Measurements from ENCODE around the gene HLA-DRB1. TPM values are rescaled to one million over a fixed set of nuclear protein-coding genes. Genes with fewer than 3 reads are reported as not detected.
"Not testable (repeated sequence)": the region's sequence is repeated elsewhere in the genome, so short reads cannot be mapped to it uniquely, and the experiment has no call there.

Gene HLA-DRB1
- total and polyA plus RNA-seq, 2 experiments from 2014 or later = 0.38 to 1.5 TPM

DNA sequence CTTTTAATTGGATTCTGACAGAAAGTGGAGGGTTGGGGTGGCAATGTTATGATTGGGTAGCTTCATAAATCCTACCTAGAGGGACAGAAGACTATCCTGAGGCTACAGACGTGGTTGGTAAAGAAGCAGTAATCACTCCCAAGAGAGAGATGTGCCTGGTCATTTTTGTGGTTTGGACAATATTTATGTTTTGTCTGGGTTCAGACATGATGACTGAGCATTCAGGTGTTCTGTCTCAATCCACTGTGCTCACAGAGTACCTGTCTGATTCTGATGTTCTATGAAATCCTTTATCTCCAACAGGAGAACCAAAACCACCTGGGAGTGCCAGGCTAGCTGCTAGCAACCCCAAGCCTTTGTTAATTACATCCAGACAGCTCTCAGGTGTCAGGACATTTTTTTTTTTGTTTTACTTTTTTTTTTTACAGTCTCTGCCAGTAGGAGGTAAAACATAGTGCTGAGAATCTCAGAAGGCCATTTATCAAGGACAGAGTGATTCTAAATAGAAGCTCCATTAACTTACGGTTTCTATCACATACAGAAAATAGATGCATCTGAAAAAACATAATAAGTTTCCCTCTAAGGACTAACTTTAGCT, 46.0 kb upstream of the HLA-DRB1 start:
- H3K4me1 ChIP-seq (ENCODE audit: insufficient read depth) = peaks cover 7% of the 10 kb centered on the region; the same call in 1 of the 2 replicates
- H3K27ac Mint-ChIP-seq = no peak overlapping the region

DNA sequence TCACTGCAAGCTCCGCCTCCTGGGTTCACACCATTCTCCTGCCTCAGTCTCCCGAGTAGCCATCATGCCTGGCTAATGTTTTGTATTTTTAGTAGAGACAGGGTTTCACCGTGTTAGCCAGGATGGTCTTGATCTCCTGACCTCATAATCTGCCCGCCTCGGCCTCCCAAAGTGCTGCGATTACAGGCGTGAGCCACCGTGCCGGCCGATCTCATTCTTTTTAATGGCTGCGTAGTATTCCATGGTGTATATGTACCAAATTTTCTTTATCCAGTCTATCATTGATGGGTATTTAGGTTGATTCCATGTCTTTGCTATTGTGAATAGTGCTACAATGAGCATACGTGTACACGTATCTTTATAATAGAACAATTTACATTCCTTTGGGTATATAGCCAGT, 40.1 kb upstream of the HLA-DRB1 start:
- H3K79me2 ChIP-seq (replicated peaks; ENCODE audit: insufficient read depth); H2AFZ ChIP-seq; DNase-seq (ENCODE audit: low spot score); H3K27ac ChIP-seq (ENCODE audit: low read depth); H3K36me3 Mint-ChIP-seq (ENCODE audit: low read depth); H3K9me3 Mint-ChIP-seq; H3K4me3 ChIP-seq; H3K36me3 ChIP-seq (ENCODE audit: insufficient read depth); H3K27me3 Mint-ChIP-seq (ENCODE audit: insufficient read depth, low read depth, poor library complexity); H3F3A ChIP-seq (replicated peaks; ENCODE audit: low read depth); H4K20me1 ChIP-seq (replicated peaks; ENCODE audit: insufficient read depth); H3K27ac Mint-ChIP-seq; H3K4me3 Mint-ChIP-seq; H3K27me3 ChIP-seq (ENCODE audit: insufficient read depth); H3K4me2 ChIP-seq; H3K4me1 Mint-ChIP-seq; H3K4me1 ChIP-seq (ENCODE audit: insufficient read depth); ATAC-seq; H3K9me2 ChIP-seq (ENCODE audit: insufficient read depth): not testable (repeated sequence)

More for the DNA sequence above, 46.0 kb upstream of the HLA-DRB1 start:
- Mint-ChIP-seq H3K27me3 (ENCODE audit: insufficient read depth, low read depth, poor library complexity) (peaks cover 2% of the 10 kb centered on the region), H3K9me3 (no peaks in the 10 kb centered on the region), H3K4me3 (no peak overlapping the region), H3K4me1 (peaks cover 13% of the 10 kb centered on the region), H3K36me3 (ENCODE audit: low read depth) (no peaks in the 10 kb centered on the region)
- H3K27ac ChIP-seq (ENCODE audit: low read depth) = no peak overlapping the region
- TF ChIP-seq EZH2 (IDR thresholded peaks at IDR 0.05; ENCODE audit: low read depth, unreplicated experiment) (no peak), STAT1 (IDR thresholded peaks at IDR 0.05; ENCODE audit: unreplicated experiment) (no peak)
- TF ChIP-seq, protein P1, sequence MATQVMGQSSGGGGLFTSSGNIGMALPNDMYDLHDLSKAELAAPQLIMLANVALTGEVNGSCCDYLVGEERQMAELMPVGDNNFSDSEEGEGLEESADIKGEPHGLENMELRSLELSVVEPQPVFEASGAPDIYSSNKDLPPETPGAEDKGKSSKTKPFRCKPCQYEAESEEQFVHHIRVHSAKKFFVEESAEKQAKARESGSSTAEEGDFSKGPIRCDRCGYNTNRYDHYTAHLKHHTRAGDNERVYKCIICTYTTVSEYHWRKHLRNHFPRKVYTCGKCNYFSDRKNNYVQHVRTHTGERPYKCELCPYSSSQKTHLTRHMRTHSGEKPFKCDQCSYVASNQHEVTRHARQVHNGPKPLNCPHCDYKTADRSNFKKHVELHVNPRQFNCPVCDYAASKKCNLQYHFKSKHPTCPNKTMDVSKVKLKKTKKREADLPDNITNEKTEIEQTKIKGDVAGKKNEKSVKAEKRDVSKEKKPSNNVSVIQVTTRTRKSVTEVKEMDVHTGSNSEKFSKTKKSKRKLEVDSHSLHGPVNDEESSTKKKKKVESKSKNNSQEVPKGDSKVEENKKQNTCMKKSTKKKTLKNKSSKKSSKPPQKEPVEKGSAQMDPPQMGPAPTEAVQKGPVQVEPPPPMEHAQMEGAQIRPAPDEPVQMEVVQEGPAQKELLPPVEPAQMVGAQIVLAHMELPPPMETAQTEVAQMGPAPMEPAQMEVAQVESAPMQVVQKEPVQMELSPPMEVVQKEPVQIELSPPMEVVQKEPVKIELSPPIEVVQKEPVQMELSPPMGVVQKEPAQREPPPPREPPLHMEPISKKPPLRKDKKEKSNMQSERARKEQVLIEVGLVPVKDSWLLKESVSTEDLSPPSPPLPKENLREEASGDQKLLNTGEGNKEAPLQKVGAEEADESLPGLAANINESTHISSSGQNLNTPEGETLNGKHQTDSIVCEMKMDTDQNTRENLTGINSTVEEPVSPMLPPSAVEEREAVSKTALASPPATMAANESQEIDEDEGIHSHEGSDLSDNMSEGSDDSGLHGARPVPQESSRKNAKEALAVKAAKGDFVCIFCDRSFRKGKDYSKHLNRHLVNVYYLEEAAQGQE (IDR thresholded peaks at IDR 0.05; ENCODE audit: unreplicated experiment) = no peak
- TF ChIP-seq, protein P2, sequence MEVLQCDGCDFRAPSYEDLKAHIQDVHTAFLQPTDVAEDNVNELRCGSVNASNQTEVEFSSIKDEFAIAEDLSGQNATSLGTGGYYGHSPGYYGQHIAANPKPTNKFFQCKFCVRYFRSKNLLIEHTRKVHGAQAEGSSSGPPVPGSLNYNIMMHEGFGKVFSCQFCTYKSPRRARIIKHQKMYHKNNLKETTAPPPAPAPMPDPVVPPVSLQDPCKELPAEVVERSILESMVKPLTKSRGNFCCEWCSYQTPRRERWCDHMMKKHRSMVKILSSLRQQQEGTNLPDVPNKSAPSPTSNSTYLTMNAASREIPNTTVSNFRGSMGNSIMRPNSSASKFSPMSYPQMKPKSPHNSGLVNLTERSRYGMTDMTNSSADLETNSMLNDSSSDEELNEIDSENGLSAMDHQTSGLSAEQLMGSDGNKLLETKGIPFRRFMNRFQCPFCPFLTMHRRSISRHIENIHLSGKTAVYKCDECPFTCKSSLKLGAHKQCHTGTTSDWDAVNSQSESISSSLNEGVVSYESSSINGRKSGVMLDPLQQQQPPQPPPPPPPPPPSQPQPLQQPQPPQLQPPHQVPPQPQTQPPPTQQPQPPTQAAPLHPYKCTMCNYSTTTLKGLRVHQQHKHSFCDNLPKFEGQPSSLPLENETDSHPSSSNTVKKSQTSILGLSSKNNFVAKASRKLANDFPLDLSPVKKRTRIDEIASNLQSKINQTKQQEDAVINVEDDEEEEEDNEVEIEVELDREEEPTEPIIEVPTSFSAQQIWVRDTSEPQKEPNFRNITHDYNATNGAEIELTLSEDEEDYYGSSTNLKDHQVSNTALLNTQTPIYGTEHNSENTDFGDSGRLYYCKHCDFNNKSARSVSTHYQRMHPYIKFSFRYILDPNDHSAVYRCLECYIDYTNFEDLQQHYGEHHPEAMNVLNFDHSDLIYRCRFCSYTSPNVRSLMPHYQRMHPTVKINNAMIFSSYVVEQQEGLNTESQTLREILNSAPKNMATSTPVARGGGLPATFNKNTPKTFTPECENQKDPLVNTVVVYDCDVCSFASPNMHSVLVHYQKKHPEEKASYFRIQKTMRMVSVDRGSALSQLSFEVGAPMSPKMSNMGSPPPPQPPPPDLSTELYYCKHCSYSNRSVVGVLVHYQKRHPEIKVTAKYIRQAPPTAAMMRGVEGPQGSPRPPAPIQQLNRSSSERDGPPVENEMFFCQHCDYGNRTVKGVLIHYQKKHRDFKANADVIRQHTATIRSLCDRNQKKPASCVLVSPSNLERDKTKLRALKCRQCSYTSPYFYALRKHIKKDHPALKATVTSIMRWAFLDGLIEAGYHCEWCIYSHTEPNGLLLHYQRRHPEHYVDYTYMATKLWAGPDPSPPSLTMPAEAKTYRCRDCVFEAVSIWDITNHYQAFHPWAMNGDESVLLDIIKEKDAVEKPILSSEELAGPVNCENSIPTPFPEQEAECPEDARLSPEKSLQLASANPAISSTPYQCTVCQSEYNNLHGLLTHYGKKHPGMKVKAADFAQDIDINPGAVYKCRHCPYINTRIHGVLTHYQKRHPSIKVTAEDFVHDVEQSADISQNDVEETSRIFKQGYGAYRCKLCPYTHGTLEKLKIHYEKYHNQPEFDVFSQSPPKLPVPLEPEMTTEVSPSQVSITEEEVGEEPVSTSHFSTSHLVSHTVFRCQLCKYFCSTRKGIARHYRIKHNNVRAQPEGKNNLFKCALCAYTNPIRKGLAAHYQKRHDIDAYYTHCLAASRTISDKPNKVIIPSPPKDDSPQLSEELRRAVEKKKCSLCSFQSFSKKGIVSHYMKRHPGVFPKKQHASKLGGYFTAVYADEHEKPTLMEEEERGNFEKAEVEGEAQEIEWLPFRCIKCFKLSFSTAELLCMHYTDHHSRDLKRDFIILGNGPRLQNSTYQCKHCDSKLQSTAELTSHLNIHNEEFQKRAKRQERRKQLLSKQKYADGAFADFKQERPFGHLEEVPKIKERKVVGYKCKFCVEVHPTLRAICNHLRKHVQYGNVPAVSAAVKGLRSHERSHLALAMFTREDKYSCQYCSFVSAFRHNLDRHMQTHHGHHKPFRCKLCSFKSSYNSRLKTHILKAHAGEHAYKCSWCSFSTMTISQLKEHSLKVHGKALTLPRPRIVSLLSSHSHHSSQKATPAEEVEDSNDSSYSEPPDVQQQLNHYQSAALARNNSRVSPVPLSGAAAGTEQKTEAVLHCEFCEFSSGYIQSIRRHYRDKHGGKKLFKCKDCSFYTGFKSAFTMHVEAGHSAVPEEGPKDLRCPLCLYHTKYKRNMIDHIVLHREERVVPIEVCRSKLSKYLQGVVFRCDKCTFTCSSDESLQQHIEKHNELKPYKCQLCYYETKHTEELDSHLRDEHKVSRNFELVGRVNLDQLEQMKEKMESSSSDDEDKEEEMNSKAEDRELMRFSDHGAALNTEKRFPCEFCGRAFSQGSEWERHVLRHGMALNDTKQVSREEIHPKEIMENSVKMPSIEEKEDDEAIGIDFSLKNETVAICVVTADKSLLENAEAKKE (CRISPR knock-in tag; IDR thresholded peaks at IDR 0.05) = no peak
- H3K36me3 ChIP-seq (ENCODE audit: insufficient read depth) = no peaks in the 10 kb centered on the region
- no peaks in the 10 kb centered on the region for H3K79me2 ChIP-seq (replicated peaks; ENCODE audit: insufficient read depth)
- peak; percentile 5 for DNase-seq (ENCODE audit: low spot score)
- H3K4me2 ChIP-seq = no peak overlapping the region
- peak; percentile 53 for ATAC-seq
- no peaks in the 10 kb centered on the region for H3K9me2 ChIP-seq (ENCODE audit: insufficient read depth)
- no peak overlapping the region for H3K4me3 ChIP-seq
- H3K27me3 ChIP-seq (ENCODE audit: insufficient read depth) = no peaks in the 10 kb centered on the region
- no peaks in the 10 kb centered on the region for H4K20me1 ChIP-seq (replicated peaks; ENCODE audit: insufficient read depth)
- no peak overlapping the region for H2AFZ ChIP-seq
- H3F3A ChIP-seq (replicated peaks; ENCODE audit: low read depth) = no peaks in the 10 kb centered on the region

Data from GM23338 (cell line).